PC-3 (cell line): ENCODE measurements around the gene MGMT.

Source experiments
- CTCF ChIP-seq: fragments of 300-600 bp; sonication (generic); conservative IDR thresholded peaks from 2 replicates; pipeline ENCODE4 v1.5.1; 2017; ENCODE audit warnings: antibody characterized with exemption, low read depth, mild to moderate bottlenecking, low read length
- EZH2 ChIP-seq: fragments of 300-600 bp; sonication (generic); IDR thresholded peaks from one replicate; pipeline ENCODE4 v1.6.1; 2017; ENCODE audit warnings: antibody characterized with exemption, mild to moderate bottlenecking, low read length; ENCODE audit not compliant: unreplicated experiment
- EZH2phosphoT487 ChIP-seq: fragments of 300-600 bp; sonication (generic); IDR thresholded peaks from 2 replicates; pipeline ENCODE4 v1.6.1; 2018; ENCODE audit warnings: mild to moderate bottlenecking, antibody characterized with exemption, low read length, borderline replicate concordance

- TF ChIP-seq CTCF (no peak), EZH2phosphoT487 (no peak), EZH2 (no peak)
Measured at GRCh38 chr10:129536336-129536735, 69.3 kb downstream of the MGMT start.
